ENCODE results near the gene VAPB. TPM values are rescaled to one million over a fixed set of nuclear protein-coding genes. Genes with fewer than 3 reads are reported as not detected.

Gene VAPB
- total and polyA plus RNA-seq, 7 donors, result 23.4 to 47.6 (median 36.9) TPM

DNA sequence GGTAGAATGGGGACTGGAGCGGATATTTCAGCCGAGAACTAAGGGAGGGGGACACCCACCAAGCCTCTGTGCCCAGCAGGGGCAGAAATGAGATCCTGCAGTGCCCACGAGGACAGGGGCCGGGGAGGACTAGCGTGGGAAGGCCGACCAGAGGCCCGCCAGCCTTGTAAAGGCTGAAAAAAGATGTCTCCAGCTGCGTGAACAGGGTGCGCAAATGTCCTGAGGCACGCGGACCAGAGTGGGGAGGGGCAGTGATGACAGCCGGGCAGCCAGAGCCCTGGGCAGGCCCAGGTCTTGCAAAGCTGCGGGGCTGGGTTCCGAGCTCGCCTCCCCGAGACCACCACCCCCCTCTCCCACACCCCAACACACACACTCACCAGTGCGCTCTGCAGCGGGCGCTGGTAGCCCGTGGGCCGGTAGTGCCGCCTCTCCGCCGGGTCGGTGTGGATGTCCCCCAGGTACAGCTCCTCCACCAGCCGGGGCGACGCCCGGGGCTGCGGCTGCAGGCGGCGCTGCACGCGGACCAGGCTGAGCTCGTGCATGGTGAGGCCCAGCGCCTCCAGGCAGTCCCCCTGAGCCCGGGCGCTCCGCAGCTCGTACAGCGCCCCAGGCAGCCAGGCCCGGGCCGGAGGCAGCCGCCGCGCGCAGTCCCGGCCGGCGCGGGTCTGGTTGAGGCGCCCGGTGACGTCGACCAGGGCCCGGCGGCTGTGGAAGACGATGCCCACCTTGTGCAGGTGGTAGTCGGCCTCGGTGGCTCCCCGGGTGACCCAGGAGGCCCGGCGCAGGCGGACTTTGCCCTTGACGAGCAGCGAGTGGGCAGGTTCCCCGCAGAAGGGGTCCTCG is 77.9 kb downstream of the VAPB start:
- DNase-seq, result no peak
- Histone ChIP-seq H3K4me1 (peaks cover 0 to 43% (median 38%) of the 10 kb centered on the region in 4 donors), H3K27ac (peak overlapping the region in 2 of 4 donors; percentile 18 to 53), H3K36me3 (no peaks in the 10 kb centered on the region), H3K9me3 (no peaks in the 10 kb centered on the region), H3K4me3 (no peak overlapping the region), H3K27me3 (no peaks in the 10 kb centered on the region)
- intact Hi-C loops (cut with DNase I), result no loop called here
- TF ChIP-seq, protein P1, sequence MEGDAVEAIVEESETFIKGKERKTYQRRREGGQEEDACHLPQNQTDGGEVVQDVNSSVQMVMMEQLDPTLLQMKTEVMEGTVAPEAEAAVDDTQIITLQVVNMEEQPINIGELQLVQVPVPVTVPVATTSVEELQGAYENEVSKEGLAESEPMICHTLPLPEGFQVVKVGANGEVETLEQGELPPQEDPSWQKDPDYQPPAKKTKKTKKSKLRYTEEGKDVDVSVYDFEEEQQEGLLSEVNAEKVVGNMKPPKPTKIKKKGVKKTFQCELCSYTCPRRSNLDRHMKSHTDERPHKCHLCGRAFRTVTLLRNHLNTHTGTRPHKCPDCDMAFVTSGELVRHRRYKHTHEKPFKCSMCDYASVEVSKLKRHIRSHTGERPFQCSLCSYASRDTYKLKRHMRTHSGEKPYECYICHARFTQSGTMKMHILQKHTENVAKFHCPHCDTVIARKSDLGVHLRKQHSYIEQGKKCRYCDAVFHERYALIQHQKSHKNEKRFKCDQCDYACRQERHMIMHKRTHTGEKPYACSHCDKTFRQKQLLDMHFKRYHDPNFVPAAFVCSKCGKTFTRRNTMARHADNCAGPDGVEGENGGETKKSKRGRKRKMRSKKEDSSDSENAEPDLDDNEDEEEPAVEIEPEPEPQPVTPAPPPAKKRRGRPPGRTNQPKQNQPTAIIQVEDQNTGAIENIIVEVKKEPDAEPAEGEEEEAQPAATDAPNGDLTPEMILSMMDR (IDR thresholded peaks at IDR 0.05), result no peak
- TF ChIP-seq EP300 (IDR thresholded peaks at IDR 0.05) (no peak), POLR2AphosphoS5 (IDR thresholded peaks at IDR 0.05) (no peak), POLR2A (IDR thresholded peaks at IDR 0.05) (no peak)
- WGBS, 2 donors, result 60 to 61% methylated on average over 68 of the region's 68 CpGs

DNA sequence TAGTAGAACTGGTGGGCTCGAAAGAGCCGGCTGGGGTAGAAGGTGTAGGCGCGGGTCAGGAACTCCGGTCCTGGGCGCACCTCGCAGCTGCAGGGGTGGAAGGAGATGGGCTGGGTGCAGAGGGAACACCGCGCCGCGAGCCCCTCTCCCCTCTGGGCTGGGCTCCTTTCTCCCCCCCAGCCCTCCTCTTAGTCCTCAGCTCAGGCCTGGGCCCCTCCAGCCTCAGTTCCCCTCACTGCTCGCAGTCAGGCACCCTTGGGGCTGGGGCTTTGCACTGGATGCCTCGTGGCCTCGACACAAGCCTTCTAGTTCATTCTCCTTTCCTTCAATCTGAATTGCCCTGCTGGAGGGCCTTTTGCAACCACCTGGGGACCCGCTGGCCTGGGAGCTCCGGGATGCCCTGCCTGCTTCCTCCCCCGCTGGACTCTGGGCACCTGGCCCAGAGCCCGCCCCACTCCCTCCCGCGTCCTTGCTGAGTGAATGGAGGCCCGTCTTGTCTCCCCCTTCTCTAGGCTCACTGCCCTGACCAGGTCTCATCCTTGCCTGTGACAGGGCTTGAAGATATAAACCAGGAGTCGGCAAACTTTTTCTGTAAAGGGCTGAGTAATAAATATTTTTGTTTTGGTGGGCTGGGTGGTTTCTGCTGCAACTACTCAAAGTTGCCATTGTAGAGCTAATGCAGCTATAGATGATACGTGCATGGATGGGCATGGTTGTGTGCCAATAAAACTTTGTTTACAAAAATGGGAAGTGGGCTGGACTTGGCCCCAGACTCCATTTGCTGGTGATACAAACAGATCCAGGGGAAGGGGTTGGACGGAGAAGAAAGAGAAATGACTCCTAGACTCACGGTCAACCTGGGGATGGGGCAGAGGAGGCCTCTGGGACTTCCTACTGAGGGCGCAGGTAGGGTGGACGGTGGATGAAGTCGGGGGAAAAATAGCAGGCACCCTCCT is 78.8 kb downstream of the VAPB start:
- peak overlapping the region in 3 of 4 donors; percentile 18 to 53 (median 24) for H3K27ac ChIP-seq
- no peaks in the 10 kb centered on the region for H3K27me3 ChIP-seq
- H3K4me3 ChIP-seq, result no peak overlapping the region
- DNase-seq, result peak; percentile 79
- H3K9me3 ChIP-seq, result no peaks in the 10 kb centered on the region
- H3K36me3 ChIP-seq, result no peaks in the 10 kb centered on the region
- peaks cover 0 to 52% (median 43%) of the 10 kb centered on the region in 4 donors for H3K4me1 ChIP-seq
- intact Hi-C loops (cut with DNase I), result no loop called here
- WGBS, 2 donors, result 73 to 78% methylated on average over 28 of the region's 28 CpGs
- no peak for TF ChIP-seq POLR2A (IDR thresholded peaks at IDR 0.05)
- TF ChIP-seq, protein P1 (IDR thresholded peaks at IDR 0.05), result no peak
- TF ChIP-seq EP300 (IDR thresholded peaks at IDR 0.05), result peak in 1 of 4 donors; percentile 16
- peak in 3 of 4 donors; percentile 20 to 75 (median 69) for TF ChIP-seq POLR2AphosphoS5 (IDR thresholded peaks at IDR 0.05)

DNA sequence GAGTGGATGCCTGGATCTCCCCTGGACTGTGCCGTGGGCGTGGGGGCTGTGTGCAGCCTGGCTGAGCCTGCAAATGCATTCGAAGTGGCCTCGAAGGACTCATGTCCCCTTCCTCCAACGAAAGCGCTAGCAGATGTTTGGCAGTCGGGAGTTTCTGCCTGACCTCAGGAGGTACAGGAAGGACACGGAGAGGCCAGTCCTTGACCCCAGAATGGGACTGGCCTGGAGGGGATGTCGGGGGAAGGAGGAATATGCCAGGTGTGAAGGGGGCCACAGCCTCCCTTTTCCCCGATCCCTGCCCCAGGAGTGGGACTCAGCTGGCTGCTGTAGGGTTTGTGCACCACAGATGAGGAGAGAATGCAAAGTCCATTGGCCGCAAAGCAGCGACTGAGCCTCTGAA is 80.6 kb downstream of the VAPB start:
- H3K4me1 ChIP-seq, result peaks cover 0 to 52% (median 43%) of the 10 kb centered on the region in 4 donors
- H3K27me3 ChIP-seq, result no peaks in the 10 kb centered on the region
- no peak for DNase-seq
- TF ChIP-seq EP300 (IDR thresholded peaks at IDR 0.05), result no peak
- TF ChIP-seq, protein P1 (IDR thresholded peaks at IDR 0.05), result no peak
- no peak for TF ChIP-seq POLR2AphosphoS5 (IDR thresholded peaks at IDR 0.05)
- no peak for TF ChIP-seq POLR2A (IDR thresholded peaks at IDR 0.05)
- intact Hi-C loops (cut with DNase I), result no loop called here
- H3K27ac ChIP-seq, result peak overlapping the region in 3 of 4 donors; percentile 18 to 70 (median 33)
- H3K4me3 ChIP-seq, result no peak overlapping the region
- H3K9me3 ChIP-seq, result no peaks in the 10 kb centered on the region
- WGBS, 2 donors, result 90% methylated on average over 12 of the region's 12 CpGs
- H3K36me3 ChIP-seq, result no peaks in the 10 kb centered on the region

DNA sequence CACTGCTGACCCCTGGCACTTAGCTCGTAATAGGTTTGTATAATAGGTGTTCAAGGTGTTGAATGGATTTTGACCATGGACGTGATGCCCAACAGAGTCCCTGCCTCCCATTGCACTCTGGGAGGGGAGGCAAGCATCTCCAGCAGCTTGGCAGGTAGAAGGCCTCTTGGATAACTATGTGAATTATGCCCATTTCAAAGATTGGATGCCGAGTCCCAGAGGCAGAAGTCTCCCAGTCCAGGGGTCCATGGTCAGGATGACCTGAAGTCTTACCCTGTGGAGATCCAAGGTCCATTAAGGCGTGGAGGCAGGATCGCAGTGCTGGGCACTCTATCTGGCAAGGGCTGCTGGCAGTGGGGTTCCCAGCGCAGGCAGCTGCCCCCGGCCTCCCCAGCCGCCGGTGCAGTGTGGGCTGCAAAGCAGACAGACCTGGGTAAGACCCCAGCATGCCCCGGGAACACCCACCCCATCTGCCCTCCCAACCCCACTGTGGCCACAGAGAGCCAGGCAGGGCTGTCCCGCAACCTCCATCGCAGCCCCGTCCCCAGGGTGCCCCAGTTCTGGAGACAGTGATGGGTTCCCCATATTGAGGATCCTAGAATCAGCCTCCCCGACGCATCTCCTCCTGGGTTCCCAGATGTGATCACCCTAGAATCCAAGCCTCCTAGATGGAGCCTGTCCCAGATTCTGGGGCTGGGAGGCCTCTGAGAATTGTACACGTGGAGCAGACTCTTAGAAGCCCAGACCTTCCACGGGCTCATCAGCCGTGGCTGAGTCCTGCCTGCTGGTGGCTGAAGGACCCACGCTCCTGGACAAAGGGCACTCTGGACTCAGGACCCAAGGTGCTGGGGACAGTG is 81.5 kb downstream of the VAPB start:
- Histone ChIP-seq H3K9me3 (no peaks in the 10 kb centered on the region), H3K27ac (peak overlapping the region in 3 of 4 donors; percentile 65 to 70 (median 70)), H3K27me3 (no peaks in the 10 kb centered on the region), H3K4me3 (no peak overlapping the region), H3K4me1 (peaks cover 0 to 52% (median 43%) of the 10 kb centered on the region in 4 donors), H3K36me3 (no peaks in the 10 kb centered on the region)
- DNase-seq, result no peak
- intact Hi-C loops (cut with DNase I), result no loop called here
- WGBS, 2 donors, result 88 to 89% methylated on average over 19 of the region's 19 CpGs
- TF ChIP-seq, protein P1 (IDR thresholded peaks at IDR 0.05), result no peak
- TF ChIP-seq POLR2A (IDR thresholded peaks at IDR 0.05) (no peak), EP300 (IDR thresholded peaks at IDR 0.05) (no peak), POLR2AphosphoS5 (IDR thresholded peaks at IDR 0.05) (no peak)
